Gastrocnemius medialis (tissue), 4 donors: ENCODE measurements around the gene CEP295NL.

ENCODE experiments used
- POLR2A ChIP-seq, 2 donors: fragments of 450-650 bp; IDR thresholded peaks; one replicate each; pipeline ENCODE4 v1.6.1; 2017; ENCODE audit warnings: antibody characterized with exemption in 2 of 2, mild to moderate bottlenecking in 2 of 2, moderate library complexity in 2 of 2
- TF ChIP-seq, protein P1 (sequence below), 5 experiments: fragments of 450-650 bp in 3 of 5; fragments of 200-600 bp in 2 of 5; sonication (generic) in 2 of 5; IDR thresholded peaks in 4 of 5; conservative IDR thresholded peaks in 1 of 5; 1 replicate in 4 of 5; 2 replicates in 1 of 5; pipeline ENCODE4 v1.5.1; 2016 to 2019; ENCODE audit warnings: antibody characterized with exemption in 5 of 5, mild to moderate bottlenecking in 3 of 5, moderate library complexity in 3 of 5

DNA sequence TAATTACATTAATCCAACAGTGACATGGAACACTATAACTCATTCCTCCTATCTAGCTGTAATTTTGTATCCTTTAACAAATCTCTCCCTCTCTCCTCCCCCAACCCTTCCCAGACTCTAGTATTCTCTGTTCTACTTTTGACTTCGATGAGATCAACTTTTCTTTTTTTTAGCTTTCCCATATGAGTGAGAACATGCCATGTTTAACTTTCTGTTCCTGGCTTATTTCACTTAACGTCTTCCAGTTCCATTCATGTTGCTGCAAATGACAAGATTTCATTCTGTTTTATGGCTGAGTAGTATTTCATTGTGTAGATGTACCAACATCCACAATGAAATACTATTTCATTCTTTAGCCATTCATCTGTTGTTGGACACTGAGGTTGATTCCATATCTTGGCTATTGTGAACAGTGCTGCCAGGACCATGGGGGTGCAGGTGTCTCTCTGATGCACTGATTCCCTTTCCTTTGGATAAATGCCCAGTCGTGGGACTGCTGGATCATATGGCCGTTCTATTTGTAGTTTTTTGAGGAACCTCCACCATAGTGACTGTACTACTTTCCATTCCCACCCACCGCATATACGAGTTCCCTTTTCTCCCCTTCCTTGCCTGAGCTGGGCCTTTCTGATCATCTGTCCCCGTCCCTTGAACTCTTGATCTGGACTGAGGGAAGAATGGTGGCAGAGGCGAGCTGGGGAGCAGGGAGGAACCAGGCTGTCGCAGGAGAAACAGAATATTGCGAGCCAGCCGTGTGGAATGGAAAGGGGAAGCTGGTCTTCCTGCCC lies 7.7 kb upstream of the CEP295NL start:
- TF ChIP-seq POLR2A (IDR thresholded peaks at IDR 0.05): no peak
- TF ChIP-seq, protein P1, sequence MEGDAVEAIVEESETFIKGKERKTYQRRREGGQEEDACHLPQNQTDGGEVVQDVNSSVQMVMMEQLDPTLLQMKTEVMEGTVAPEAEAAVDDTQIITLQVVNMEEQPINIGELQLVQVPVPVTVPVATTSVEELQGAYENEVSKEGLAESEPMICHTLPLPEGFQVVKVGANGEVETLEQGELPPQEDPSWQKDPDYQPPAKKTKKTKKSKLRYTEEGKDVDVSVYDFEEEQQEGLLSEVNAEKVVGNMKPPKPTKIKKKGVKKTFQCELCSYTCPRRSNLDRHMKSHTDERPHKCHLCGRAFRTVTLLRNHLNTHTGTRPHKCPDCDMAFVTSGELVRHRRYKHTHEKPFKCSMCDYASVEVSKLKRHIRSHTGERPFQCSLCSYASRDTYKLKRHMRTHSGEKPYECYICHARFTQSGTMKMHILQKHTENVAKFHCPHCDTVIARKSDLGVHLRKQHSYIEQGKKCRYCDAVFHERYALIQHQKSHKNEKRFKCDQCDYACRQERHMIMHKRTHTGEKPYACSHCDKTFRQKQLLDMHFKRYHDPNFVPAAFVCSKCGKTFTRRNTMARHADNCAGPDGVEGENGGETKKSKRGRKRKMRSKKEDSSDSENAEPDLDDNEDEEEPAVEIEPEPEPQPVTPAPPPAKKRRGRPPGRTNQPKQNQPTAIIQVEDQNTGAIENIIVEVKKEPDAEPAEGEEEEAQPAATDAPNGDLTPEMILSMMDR (IDR thresholded peaks at IDR 0.05 in 4 of 5, conservative IDR thresholded peaks at IDR 0.05 in 1 of 5): no peak
